GM23338 (cell line): ENCODE results near the gene TMEM185B.

Experiments used
- CREB1 ChIP-seq: fragments of 250-450 bp; sonication (Bioruptor Pico); IDR thresholded peaks from 2 replicates; pipeline ENCODE4 v1.5.0; 2020; ENCODE audit warnings: low read depth, mild to moderate bottlenecking, moderate library complexity
- CTCF ChIP-seq, 2 experiments: fragments of 200-600 bp in 1 of 2; sonication (generic) in 1 of 2; conservative IDR thresholded peaks; 2 replicates each; pipeline versions ENCODE4 v1.5.1 to v1.6.1; 2016 to 2017; ENCODE audit warnings: antibody characterized with exemption in 2 of 2, low read depth in 2 of 2, mild to moderate bottlenecking in 2 of 2, moderate library complexity in 1 of 2
- EZH2 ChIP-seq: fragments of 200-600 bp; sonication (generic); IDR thresholded peaks from one replicate; pipeline ENCODE4 v1.8.0; 2017; ENCODE audit warnings: antibody characterized with exemption, mild to moderate bottlenecking, low read depth; ENCODE audit not compliant: unreplicated experiment
- EZH2phosphoT487 ChIP-seq: fragments of 200-600 bp; sonication (generic); IDR thresholded peaks from one replicate; pipeline ENCODE4 v1.8.1; 2018; ENCODE audit warnings: antibody characterized with exemption; ENCODE audit not compliant: unreplicated experiment
- JUNB ChIP-seq: IDR thresholded peaks from one replicate; pipeline ENCODE4 v1.6.1; 2016; ENCODE audit warnings: antibody characterized with exemption; ENCODE audit not compliant: unreplicated experiment
- NANOG ChIP-seq: IDR thresholded peaks from 2 replicates; pipeline ENCODE4 v1.6.1; 2016; ENCODE audit warnings: antibody characterized with exemption, borderline replicate concordance
- POLR2AphosphoS5 ChIP-seq: IDR thresholded peaks from 2 replicates; pipeline ENCODE4 v1.6.1; 2016; ENCODE audit warnings: antibody characterized with exemption, low read depth
- REST ChIP-seq: IDR thresholded peaks from one replicate; pipeline ENCODE4 v1.6.1; 2018; ENCODE audit warnings: antibody characterized with exemption; ENCODE audit not compliant: unreplicated experiment
- ZNF114 ChIP-seq: fragments of 250-450 bp; sonication (Bioruptor Pico); IDR thresholded peaks from 2 replicates; pipeline ENCODE4 v1.5.0; 2020; ENCODE audit warnings: mild to moderate bottlenecking, moderate library complexity
- ZNF331 ChIP-seq: fragments of 250-450 bp; sonication (Bioruptor Pico); IDR thresholded peaks from 2 replicates; pipeline ENCODE4 v1.5.0; 2020; ENCODE audit warnings: low read depth, mild to moderate bottlenecking, moderate library complexity

GRCh38 chr2:120254178-120254577 lies 31.0 kb upstream of the TMEM185B start:
- TF ChIP-seq CTCF (conservative IDR thresholded peaks at IDR 0.05; ENCODE audit: low read depth in 2 of 2) = no peak
- no peak for TF ChIP-seq POLR2AphosphoS5
- no peak for TF ChIP-seq EZH2phosphoT487
- no peak for TF ChIP-seq ZNF331 (CRISPR knock-in tag)
- TF ChIP-seq JUNB = no peak
- no peak for TF ChIP-seq REST
- no peak for TF ChIP-seq CREB1 (CRISPR knock-in tag)
- no peak for TF ChIP-seq ZNF114
- TF ChIP-seq EZH2 = no peak
- TF ChIP-seq NANOG = no peak
